HG02610 (cell line): ENCODE data around the gene NDFIP1.
"Not testable (repeated sequence)": the region's sequence is repeated elsewhere in the genome, so short reads cannot be mapped to it uniquely, and the experiment has no call there.

Experiments used
- ATAC-seq: cut with Tn5 transposase; IDR thresholded peaks from one replicate; pipeline ENCODE4 v1.9.1; 2021; ENCODE audit warnings: mild to moderate bottlenecking, moderate library complexity; ENCODE audit not compliant: unreplicated experiment

NDFIP1 gene

DNA sequence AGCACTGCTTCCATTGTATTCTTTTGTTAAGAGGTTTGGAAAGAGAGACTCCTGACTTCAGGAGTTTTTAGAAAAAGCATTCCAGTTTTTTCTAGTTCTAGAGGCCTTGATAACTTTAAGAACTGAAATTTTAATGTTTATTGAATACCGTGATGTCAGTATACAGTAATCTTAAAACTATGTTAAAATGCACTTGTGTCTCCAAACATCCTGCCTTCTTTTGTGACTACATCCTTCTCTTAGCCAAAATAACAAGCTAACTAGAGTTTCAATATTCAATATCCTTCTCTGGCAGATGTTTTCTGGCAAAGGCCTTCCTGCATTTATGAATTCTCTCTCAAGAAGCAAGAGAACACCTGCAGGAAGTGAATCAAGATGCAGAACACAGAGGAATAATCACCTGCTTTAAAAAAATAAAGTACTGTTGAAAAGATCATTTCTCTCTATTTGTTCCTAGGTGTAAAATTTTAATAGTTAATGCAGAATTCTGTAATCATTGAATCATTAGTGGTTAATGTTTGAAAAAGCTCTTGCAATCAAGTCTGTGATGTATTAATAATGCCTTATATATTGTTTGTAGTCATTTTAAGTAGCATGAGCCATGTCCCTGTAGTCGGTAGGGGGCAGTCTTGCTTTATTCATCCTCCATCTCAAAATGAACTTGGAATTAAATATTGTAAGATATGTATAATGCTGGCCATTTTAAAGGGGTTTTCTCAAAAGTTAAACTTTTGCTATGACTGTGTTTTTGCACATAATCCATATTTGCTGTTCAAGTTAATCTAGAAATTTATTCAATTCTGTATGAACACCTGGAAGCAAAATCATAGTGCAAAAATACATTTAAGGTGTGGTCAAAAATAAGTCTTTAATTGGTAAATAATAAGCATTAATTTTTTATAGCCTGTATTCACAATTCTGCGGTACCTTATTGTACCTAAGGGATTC lies 43.1 kb downstream of the NDFIP1 start:
- no peak for ATAC-seq

DNA sequence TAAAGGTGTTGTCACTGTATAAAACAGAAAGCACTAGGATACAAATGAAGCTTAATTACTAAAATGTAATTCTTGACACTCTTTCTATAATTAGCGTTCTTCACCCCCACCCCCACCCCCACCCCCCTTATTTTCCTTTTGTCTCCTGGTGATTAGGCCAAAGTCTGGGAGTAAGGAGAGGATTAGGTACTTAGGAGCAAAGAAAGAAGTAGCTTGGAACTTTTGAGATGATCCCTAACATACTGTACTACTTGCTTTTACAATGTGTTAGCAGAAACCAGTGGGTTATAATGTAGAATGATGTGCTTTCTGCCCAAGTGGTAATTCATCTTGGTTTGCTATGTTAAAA lies 43.8 kb downstream of the NDFIP1 start:
- no peak for ATAC-seq

DNA sequence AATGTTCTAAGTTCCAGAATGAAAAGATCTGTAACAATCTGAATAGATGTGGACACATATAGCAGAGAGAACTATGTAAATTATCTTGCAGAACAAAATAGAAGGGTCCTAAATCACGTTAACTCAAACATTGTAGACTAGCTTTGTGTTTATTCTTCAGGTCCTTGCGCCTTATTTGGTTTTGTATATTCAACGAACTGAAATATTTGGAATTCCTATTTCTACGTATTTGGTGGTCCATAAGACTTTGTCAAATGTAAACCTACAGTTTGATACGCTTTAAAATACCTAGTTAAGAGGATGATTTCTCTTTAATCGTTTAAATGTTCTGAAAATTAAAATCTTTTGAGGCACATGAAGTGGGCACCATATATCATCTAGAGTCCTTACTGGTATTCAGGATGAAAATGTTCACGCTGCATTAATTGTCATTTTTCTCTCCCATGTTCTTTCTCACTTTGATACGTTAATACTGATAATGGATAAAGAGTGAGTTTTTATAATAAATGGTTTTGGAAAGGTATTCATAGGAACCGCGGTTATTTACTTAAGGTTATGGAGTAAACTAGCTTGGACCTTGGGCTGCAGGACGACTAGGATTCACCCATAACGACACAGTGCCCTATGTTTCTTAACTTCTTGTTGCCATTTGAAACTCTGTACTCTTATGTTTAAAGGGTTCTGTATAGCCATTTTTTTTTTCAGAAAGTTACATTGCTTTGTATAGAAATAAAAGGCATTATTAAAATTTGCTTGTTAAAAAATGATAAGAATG lies 45.3 kb downstream of the NDFIP1 start:
- no peak for ATAC-seq

DNA sequence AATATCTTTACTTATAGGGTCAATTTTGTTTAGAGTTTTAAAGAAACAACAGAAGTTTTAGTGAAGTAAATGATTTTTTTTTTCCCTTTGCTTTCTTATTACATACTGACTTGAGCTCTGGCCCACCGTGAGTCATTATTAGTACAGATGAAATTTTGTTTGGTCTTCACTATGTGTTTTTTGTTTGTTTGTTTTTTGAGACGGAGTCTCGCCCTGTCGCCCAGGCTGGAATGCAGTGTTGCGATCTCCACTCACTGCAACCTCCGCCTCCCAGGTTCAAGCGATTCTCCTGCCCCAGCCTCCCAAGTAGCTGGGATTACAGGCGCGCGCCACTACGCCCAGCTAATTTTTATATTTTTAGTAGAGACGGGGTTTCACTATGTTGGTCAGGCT lies 45.9 kb downstream of the NDFIP1 start:
- not testable (repeated sequence) for ATAC-seq

DNA sequence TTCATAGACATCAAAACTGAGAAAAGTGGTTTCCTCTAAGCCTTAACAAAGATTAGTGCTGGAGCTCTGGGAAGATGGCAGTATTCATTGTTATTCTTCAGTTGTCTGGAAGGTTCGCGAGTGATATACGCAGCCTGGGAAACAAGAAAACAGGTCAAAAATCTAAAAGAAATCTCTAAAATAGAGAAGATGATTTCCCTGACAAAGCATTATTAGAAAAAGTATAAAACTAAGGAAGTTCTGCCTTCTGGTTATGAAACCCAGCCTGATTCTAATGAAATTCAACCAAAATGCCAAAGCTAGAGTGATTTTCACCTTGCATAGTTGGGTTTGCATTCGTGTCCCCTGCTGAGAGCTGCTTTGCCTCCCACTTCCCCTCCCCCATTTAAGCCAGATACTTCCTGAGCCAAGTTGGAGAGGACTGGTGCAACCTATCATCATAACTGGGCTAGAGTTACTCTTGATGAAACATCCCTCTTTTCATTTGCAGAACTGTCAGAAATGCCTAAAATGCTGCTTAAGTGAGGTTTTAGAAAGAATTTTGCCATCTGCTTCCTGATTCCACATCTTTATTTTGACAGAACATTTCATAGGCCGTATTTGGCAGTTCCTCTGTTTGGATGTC lies 48.4 kb downstream of the NDFIP1 start:
- ATAC-seq, result no peak

DNA sequence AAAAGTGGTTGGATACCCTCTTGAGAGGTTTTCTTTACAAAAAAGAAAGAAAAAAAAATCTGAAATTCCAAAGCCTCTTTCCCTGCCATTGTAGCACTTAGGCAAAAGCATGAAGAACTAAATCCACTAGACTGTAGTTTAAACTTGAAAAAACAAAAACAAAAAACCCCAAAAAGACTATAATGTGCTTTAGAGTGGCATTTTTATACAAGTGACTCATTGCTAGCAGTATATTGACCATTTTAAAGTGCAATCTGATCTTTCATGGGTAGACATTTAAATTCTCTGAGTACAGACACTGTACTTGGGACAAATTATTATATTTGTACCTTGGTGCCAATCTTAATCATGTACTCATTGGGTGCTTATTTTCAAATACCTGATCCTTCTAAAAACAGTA lies 50.8 kb downstream of the NDFIP1 start:
- ATAC-seq, result no peak

DNA sequence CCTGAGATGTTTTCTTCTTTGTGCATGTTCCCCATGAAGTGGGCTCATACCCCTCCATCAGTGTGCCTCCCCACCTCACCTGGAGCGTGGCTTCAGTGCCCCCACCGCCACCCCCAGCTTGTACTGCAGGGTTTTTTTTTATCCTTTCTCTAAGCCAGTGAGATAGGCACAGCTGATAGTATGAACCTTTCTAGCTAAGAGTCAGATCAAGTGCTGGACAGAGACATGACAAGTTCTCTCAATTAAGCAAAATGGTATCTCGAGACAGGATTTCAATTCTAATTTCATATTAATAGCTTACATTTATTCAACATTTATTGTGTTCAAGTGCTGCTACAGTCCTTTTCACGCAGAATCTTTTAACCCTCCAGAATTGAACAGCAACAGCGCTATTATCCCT lies 55.7 kb downstream of the NDFIP1 start:
- ATAC-seq, result no peak

DNA sequence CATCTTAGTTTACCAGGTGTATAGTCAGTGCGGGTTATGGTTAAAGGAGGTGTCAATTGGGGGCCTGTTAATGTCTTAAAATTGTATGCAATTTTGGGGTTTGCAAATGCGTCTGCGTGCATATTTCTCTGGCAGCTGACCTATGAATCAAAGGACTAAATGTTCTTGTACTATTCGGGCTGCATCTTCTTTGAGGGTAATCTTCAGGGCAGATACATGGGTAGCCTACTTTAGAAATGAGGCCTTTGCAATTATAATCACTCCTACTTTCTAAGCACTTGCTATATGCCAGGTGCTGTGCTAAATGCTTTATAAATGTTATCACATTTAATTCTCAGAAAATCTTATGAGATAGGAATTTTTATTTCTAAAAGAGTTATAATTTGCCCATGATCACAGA lies 58.2 kb downstream of the NDFIP1 start:
- ATAC-seq, result no peak

DNA sequence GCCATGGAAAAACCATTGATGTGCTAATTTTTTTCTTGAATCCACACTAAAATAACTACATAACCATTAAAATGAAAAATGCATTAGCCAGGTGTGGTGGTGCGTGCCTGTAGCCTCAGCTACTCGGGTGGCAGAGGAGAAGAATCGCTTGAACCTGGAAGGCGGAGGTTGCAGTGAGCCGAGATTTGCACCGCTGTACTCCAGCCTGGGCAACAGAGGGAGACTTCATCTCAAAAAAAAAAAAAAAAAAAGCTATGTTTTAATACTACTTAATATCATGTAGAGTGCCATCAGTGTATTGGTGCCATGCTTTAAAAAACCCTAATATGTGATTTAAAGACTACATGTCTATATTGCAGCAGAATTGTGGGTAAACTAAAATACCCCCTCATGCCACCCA lies 58.9 kb downstream of the NDFIP1 start:
- ATAC-seq, result no peak

DNA sequence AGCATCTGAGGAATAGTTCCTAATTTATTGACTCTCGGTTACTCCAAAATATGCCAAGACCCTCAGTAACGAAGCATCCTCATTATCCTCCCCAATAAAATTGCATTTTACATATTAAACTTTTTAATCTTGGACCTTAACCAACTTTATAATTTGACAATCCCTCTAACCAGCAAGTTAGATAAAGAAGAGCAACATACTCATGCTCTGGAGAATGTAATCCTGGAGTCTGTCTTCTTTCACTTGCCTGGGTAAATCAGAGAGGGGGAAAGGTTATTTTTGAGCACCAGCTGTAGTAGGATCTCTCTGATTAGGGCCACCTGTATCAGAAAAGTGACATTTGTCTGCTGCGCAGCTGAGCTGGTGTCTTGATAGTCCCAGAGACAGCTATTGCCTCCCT lies 59.8 kb downstream of the NDFIP1 start:
- no peak for ATAC-seq

DNA sequence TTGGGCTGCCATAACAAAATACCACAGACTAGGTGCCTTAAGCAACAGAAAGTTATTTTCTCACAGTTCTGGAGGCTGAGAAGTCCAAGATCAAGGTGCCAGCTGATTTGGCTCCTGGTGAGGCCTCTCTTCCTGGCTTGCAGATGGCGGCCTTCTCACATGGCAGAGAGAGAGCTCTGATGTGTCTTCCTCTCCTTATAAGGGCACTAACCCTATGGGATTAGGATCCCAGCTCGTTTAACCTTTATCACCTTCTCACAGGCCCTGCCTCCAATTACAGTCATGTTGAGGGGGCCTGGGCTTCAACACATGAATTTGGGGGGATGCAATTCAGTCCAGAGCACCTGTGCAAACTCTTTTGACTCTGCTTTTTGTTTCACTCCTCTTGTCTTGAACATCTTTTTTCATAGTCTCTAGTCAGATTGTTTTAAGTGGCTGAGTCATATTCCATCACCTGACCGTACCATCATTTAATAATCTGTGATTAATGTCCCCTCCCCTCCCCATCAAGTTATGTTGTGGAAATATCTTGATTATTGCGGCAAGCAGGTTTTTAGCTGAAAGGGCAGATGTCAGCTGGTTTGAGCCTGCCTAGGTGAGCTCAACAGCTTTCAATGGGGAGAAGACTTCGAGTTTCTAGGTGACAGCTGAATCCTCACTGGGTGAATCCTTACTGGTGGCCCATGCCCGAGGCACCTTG lies 61.8 kb downstream of the NDFIP1 start:
- ATAC-seq, result no peak

DNA sequence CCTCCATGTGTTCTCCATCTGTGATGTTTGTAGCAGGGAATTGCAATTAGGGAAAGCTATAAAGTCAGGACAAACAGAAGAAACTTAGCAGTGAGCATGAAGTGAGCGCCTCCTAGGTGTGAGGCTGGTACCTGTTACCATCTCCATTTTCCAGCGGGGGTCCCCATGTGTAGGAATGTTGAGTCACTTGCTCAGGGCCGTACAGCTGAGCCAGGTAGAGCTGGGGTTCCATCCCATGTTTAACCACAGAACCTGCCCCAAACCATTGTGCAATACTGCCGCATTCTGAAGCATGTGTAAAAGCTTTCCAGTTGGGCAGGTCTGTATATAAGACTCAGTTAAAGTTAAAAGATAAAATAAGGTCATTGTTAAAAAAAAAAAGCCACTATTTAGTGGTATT lies 62.7 kb downstream of the NDFIP1 start:
- ATAC-seq, result no peak

DNA sequence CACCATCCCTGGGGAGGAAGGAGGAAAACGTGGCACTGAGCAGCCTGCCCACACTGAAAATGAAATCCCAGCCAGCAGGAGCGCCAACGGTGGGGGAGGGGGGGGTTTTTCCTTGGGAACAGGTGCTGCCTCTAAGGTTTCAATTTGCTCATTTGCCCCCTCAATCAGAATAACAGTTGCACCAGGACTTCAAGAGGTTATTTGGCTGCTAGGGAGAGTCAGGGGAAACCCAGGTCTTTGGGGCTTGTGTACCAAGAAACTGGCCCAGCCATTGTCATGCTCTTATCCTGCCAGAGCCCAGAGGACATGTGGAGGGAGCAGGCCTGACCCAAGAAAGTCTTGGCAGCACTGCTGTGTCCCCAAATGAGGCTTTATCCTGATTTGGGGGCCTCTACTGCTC lies 66.5 kb downstream of the NDFIP1 start:
- no peak for ATAC-seq

DNA sequence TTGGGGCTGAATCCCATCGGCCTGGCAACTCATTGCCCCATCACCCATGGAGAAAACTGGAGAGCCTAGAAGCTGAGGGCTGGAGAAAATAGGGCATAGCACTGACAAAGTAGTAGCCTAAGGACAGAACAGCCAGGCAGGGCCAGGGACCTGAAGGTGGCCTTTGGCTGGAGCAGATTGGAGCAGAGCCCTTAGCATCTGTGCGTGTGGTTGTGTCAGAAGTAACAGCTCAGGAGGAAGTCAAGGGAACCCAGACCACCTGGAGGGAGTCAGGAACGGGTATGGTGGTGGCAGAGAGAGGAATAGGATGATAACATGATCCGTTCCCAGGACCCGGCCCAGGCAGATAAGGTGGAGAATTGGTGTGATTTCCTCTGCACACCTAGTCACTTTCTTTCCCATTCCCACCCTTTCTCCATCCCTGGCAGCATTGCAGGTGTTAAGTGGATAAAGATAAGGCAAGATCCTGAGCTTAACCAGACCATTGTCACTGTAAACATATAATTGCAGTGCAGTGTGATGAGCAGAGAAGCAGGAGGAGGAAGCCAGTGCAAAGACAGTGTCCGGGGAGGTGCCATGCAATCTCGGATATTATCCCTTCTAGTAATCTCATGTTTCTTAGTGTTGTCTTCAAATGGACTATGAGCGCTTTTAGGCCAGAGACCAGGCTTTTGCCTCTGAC lies 67.0 kb downstream of the NDFIP1 start:
- no peak for ATAC-seq

DNA sequence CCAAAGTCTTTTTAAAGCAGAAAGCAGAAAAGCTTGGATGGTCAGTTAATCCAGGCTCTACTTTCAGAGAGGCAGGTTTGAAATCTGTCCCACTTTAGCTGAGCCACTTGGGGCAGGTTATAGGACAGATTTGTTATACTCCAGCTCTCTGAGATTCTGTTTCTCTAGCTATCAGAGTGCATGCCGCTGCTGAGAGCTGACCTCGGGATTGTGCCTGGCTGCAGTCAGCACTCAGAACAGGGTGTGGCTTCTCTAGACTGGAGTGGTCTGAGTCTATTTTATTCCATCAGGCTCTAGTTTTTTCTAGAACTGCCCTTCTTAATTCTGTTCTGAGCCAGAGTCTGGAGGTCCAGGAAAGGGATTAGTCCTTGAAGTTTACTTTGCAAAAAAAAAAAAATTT lies 67.7 kb downstream of the NDFIP1 start:
- no peak for ATAC-seq

DNA sequence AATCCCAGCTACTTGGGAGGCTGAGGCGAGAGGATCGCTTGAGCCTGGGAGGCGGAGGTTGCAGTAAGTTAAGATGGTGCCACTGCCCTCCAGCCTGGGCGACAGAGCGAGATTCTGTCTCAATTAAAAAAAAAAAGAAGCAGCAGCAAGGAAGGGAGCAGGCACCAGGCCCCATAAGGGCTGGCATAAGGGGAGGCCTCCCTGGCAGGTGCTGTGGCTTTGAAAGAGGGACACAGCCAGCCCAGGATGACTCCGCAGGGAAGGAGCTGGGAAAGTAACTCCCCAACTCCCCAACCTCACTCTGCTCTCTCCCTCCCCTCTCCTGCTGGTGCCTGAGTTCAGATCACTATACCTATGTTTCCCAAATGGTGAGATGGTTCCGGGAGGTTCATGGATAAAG lies 70.1 kb downstream of the NDFIP1 start:
- no peak for ATAC-seq

DNA sequence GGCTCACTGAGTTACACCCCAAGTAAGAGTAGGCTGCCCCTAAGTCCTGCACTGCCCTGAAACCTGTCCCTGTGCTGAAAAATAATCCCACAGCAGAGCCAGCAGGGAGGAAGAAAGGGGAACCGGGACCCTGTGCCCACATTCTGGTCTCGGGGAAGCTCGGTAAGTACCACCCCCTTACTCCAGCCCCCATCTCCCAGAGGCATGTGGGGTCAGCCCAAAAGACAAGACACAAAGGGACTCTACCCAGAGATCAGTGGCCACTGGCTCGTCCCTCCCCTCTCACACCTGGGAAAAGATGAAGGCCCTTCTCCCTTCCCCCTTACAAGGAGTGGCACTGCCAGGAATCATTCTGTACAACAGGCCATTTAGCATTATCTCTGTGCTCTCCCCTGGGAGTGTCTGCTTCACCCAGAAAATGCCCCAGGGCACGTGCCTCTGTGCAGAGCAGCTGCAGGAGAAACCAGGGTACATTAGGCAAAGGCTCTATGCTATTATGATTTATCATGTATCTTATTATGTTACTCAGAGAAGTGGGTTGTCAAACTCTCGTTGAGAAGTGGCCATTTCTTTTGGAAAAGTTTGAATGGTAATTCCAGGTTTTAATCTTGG lies 71.3 kb downstream of the NDFIP1 start:
- ATAC-seq, result no peak

DNA sequence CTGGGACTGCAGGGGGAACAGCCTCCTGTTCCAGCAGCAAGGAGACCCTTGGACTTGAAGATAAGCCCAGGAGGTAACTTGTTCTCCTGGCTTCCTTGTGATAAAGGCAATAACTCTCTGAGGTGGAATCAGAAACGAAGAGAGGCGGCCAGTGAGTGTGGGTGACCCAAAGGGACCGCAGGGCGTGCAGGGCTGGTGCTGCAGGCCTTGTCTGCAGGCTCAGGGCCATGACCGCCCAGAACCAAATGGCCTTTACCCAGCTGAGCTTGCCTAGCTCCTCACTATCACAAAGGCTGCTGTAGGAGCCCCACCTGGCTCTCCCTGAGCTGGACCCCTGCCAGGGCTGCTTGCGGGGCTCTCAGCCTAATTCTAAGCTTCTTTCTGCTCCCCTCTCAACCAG lies 72.5 kb downstream of the NDFIP1 start:
- ATAC-seq, result no peak

DNA sequence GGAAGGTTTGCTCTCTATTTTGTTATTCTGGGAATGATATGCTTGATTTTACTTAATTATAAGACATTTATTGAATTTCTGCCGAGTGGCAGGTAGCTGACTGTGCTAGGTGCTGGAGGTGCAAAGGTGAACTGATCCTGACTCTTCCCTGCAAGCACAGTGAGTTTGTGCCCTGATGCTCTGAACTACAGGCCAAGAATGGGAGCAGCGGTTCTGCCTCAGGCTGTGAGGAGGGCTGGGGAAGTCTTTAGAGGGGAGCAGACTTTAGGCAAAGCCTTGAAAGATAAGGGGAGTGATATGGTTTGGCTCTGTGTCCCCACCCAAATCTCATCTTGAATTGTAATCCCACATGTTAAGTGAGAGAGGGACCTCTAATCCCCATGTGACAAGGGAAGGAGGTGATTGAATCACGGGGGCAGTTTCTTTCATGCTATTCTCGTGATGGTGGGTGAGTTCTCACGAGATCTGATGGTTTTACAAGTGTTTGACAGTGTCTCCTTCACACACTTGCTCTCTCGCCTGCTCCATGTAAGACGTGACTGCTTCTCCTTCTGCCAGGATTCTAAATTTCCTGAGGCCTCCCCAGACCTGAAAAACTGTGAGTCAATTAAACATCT lies 73.1 kb downstream of the NDFIP1 start:
- ATAC-seq, result no peak

DNA sequence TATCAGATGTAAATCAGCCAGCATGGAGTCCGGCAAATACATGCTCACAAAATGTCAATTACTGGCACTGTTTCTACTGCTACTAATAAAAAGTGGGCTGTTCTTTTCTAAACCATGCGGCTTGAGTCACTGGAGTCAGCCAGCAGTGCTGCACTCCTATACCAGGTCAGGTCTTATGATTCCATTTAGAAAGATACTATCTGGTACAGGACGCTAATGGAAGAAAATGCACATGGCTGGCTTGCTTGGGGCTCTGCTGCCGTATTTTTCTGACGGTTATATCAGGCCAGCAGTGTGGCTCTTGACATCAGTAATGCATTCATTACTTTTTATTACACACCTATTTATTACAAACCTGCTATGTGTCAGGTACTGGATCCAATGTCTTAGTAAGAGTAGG lies 74.3 kb downstream of the NDFIP1 start:
- no peak for ATAC-seq
